CD14-positive monocyte (primary cell): ENCODE data around the gene SLC22A1. TPM values are rescaled to one million over a fixed set of nuclear protein-coding genes. Genes with fewer than 3 reads are reported as not detected.

ENCODE experiments used
- DNase-seq, 3 donors: peaks; one replicate each; pipeline ENCODE4 v3.0.0-alpha.2; 2011 to 2022
- H2AFZ ChIP-seq: 2 replicates; pipeline ENCODE4 v1.6.0; 2012; ENCODE audit warnings: mild to moderate bottlenecking, low read depth, low read length, inconsistent platforms; ENCODE audit not compliant: insufficient read depth, poor library complexity, severe bottlenecking
- H3K27ac ChIP-seq, 2 donors: 1 replicate in 1 of 2; 2 replicates in 1 of 2; pipeline ENCODE4 v1.5.1; 2012 to 2013; ENCODE audit warnings: low read length in 2 of 2, control low read depth in 1 of 2, inconsistent platforms in 1 of 2, low read depth in 1 of 2, mild to moderate bottlenecking in 1 of 2
- H3K27me3 ChIP-seq, 2 donors: one replicate each; pipeline versions ENCODE4 v1.6.0 to v1.6.1; 2011 to 2013; ENCODE audit warnings: low read length in 2 of 2; ENCODE audit not compliant: control insufficient read depth in 2 of 2, insufficient read depth in 2 of 2
- H3K36me3 ChIP-seq, 2 donors: replicated peaks in 1 of 2; 1 replicate in 1 of 2; 2 replicates in 1 of 2; pipeline versions ENCODE4 v1.5.1 to v1.6.1; 2012 to 2013; ENCODE audit warnings: low read length in 2 of 2, control low read depth in 1 of 2, inconsistent platforms in 1 of 2, mild to moderate bottlenecking in 1 of 2; ENCODE audit not compliant: insufficient read depth in 2 of 2, control insufficient read depth in 1 of 2
- H3K4me1 ChIP-seq, 2 donors: 1 replicate in 1 of 2; 2 replicates in 1 of 2; pipeline versions ENCODE4 v1.5.1 to v1.6.1; 2012 to 2013; ENCODE audit warnings: low read length in 2 of 2, control low read depth in 1 of 2, inconsistent platforms in 1 of 2, mild to moderate bottlenecking in 1 of 2, moderate library complexity in 1 of 2; ENCODE audit not compliant: insufficient read depth in 2 of 2, control insufficient read depth in 1 of 2
- H3K4me2 ChIP-seq: replicated peaks from 2 replicates; pipeline ENCODE3; 2012; ENCODE audit warnings: low read length, moderate library complexity, mild to moderate bottlenecking; ENCODE audit not compliant: poor library complexity, severe bottlenecking; ENCODE audit errors: extremely low read depth
- H3K4me3 ChIP-seq, 3 experiments: fragments of 200-600 bp in 1 of 3; sonication (generic) in 1 of 3; replicated peaks in 1 of 3; 1 replicate in 2 of 3; 2 replicates in 1 of 3; pipeline ENCODE4 v1.5.1; 2011 to 2013; ENCODE audit warnings: low read length in 3 of 3, mild to moderate bottlenecking in 3 of 3, control low read depth in 2 of 3, low read depth in 2 of 3, inconsistent platforms in 1 of 3, moderate library complexity in 1 of 3
- H3K79me2 ChIP-seq: 2 replicates; pipeline ENCODE4 v1.6.0; 2012; ENCODE audit warnings: mild to moderate bottlenecking, control low read depth, inconsistent platforms, low read length, moderate library complexity; ENCODE audit not compliant: insufficient read depth
- H3K9ac ChIP-seq: 2 replicates; pipeline ENCODE4 v1.6.0; 2017; ENCODE audit warnings: low read length, mild to moderate bottlenecking; ENCODE audit not compliant: insufficient read depth, poor library complexity, severe bottlenecking
- H3K9me3 ChIP-seq, 2 donors: replicated peaks in 1 of 2; 1 replicate in 1 of 2; 2 replicates in 1 of 2; pipeline versions ENCODE4 v1.5.1 to v1.6.1; 2012 to 2013; ENCODE audit warnings: low read length in 2 of 2, control low read depth in 1 of 2; ENCODE audit not compliant: control insufficient read depth in 1 of 2, insufficient read depth in 1 of 2
- H4K20me1 ChIP-seq: 2 replicates; pipeline ENCODE4 v1.6.0; 2012; ENCODE audit warnings: mild to moderate bottlenecking, low read length, control low read depth, moderate library complexity; ENCODE audit not compliant: insufficient read depth
- H3K27ac Mint-ChIP-seq, 7 donors: one replicate each; pipeline ENCODE4 v1.8.0; 2020; ENCODE audit warnings: mild to moderate bottlenecking in 7 of 7, mixed read lengths in 7 of 7, moderate library complexity in 6 of 7, inconsistent platforms in 2 of 7
- H3K27me3 Mint-ChIP-seq, 3 donors: one replicate each; pipeline ENCODE4 v1.8.0; 2021 to 2022; ENCODE audit warnings: low read depth in 3 of 3, mild to moderate bottlenecking in 3 of 3, mixed read lengths in 3 of 3, moderate library complexity in 3 of 3, inconsistent platforms in 1 of 3
- H3K36me3 Mint-ChIP-seq, 2 donors: one replicate each; pipeline ENCODE4 v1.8.0; 2020; ENCODE audit warnings: mixed read lengths in 2 of 2, inconsistent platforms in 1 of 2, mild to moderate bottlenecking in 1 of 2
- H3K4me1 Mint-ChIP-seq: one replicate; pipeline ENCODE4 v1.8.0; 2020; ENCODE audit warnings: mild to moderate bottlenecking, mixed read lengths
- H3K4me3 Mint-ChIP-seq, 2 donors: one replicate each; pipeline ENCODE4 v1.8.0; 2020; ENCODE audit warnings: mild to moderate bottlenecking in 2 of 2, mixed read lengths in 2 of 2, moderate library complexity in 1 of 2
- H3K9me3 Mint-ChIP-seq, 7 donors: one replicate each; pipeline ENCODE4 v1.8.0; 2020 to 2022; ENCODE audit warnings: mixed read lengths in 7 of 7, mild to moderate bottlenecking in 6 of 7, moderate library complexity in 6 of 7, inconsistent platforms in 2 of 7
- CTCF ChIP-seq: fragments of 200-600 bp; IDR thresholded peaks from one replicate; pipeline ENCODE4 v1.8.0; 2022; ENCODE audit warnings: antibody characterized with exemption, mild to moderate bottlenecking
- WGBS: methylation state at CpG from one replicate; pipeline ENCODE4 v1.1.5; 2013; ENCODE audit warnings: missing lambda C conversion rate; ENCODE audit not compliant: insufficient coverage; 5-methylcytosine and 5-hydroxymethylcytosine counted together
- intact Hi-C, 2 donors: fragments of 100-400 bp; cut with micrococcal nuclease; formaldehyde crosslinking; loops; one replicate each; pipeline versions ENCODE4 v1.15.0 to v1.15.1; 2023
- polyA plus RNA-seq, 3 donors: library from polyadenylated mRNA; depleted of rRNA in 1 of 3; unstranded in 2 of 3; stranded (reverse) in 1 of 3; fragments of 300-500 nt in 2 of 3; fragments of >200 nt in 1 of 3; fragmentation: Illumina TruSeq in 2 of 3; gene quantifications; 1 replicate in 2 of 3; 2 replicates in 1 of 3; pipeline ENCODE4 v1.2.3, GENCODE V29; 2012 to 2021

SLC22A1 gene
- polyA plus RNA-seq, 3 donors, result 0.36 to 0.48 TPM; not detected in 1

GRCh38 chr6:160117137-160117536, 4.5 kb upstream of the SLC22A1 start:
- Histone ChIP-seq H3K9me3 (peaks cover 9 to 26% of the 10 kb centered on the region in 2 donors), H3K27ac (no peak overlapping the region), H3K9ac (no peak overlapping the region), H3K4me3 (no peak overlapping the region), H4K20me1 (no peaks in the 10 kb centered on the region), H3K36me3 (no peaks in the 10 kb centered on the region), H3K79me2 (no peaks in the 10 kb centered on the region), H2AFZ (no peak overlapping the region), H3K4me1 (no peaks in the 10 kb centered on the region), H3K4me2 (no peak overlapping the region), H3K27me3 (no peaks in the 10 kb centered on the region)
- intact Hi-C loops, result no loop called here
- H3K4me1 Mint-ChIP-seq, result no peaks in the 10 kb centered on the region
- no peak for TF ChIP-seq CTCF
- H3K36me3 Mint-ChIP-seq, result peaks cover 3% of the 10 kb centered on the region in 2 donors
- 97% methylated on average over 6 of the region's 6 CpGs for WGBS
- peaks cover 7 to 24% (median 18%) of the 10 kb centered on the region in 7 donors for H3K9me3 Mint-ChIP-seq
- no peak for DNase-seq
- H3K27me3 Mint-ChIP-seq, result peaks cover 5 to 8% (median 6%) of the 10 kb centered on the region in 3 donors
- no peak overlapping the region for H3K27ac Mint-ChIP-seq
- no peak overlapping the region for H3K4me3 Mint-ChIP-seq

- H3K9me3 Mint-ChIP-seq, result peaks cover 7 to 21% (median 18%) of the 10 kb centered on the region in 7 donors
- H3K4me2 ChIP-seq, result no peak overlapping the region
- H3K27me3 ChIP-seq, result no peaks in the 10 kb centered on the region
- no peak for DNase-seq
- H3K36me3 ChIP-seq, result no peaks in the 10 kb centered on the region
- 100% methylated on average over 3 of the region's 5 CpGs for WGBS
- no peak overlapping the region for H3K27ac ChIP-seq
- H3K9me3 ChIP-seq, result peaks cover 9 to 26% of the 10 kb centered on the region in 2 donors
- no peak for TF ChIP-seq CTCF
- no peaks in the 10 kb centered on the region for H3K79me2 ChIP-seq
- no peaks in the 10 kb centered on the region for H3K4me1 Mint-ChIP-seq
- intact Hi-C loops, result no loop called here
- no peak overlapping the region for H2AFZ ChIP-seq
- no peak overlapping the region for H3K4me3 ChIP-seq
- H3K4me3 Mint-ChIP-seq, result no peak overlapping the region
- H3K9ac ChIP-seq, result no peak overlapping the region
- H3K27ac Mint-ChIP-seq, result no peak overlapping the region
- H3K4me1 ChIP-seq, result no peaks in the 10 kb centered on the region
- H3K27me3 Mint-ChIP-seq, result peaks cover 5 to 16% (median 6%) of the 10 kb centered on the region in 3 donors
- H4K20me1 ChIP-seq, result no peaks in the 10 kb centered on the region
- peaks cover 0 to 2% of the 10 kb centered on the region in 2 donors for H3K36me3 Mint-ChIP-seq
These were observed 2.9 kb upstream of the SLC22A1 start for GRCh38 chr6:160118620-160119229.
